HL-60/S4 (cell line): ENCODE data around the gene PELI3.
"Not testable (repeated sequence)": the region's sequence is repeated elsewhere in the genome, so short reads cannot be mapped to it uniquely, and the experiment has no call there.

Experiments
- in situ Hi-C: fragments of 300-500 bp; cut with MboI; formaldehyde crosslinking; loops from 2 replicates; pipeline ENCODE4 v1.14.3; 2022; ENCODE audit warnings: low sequenced_read_pairs

PELI3 gene, protein sequence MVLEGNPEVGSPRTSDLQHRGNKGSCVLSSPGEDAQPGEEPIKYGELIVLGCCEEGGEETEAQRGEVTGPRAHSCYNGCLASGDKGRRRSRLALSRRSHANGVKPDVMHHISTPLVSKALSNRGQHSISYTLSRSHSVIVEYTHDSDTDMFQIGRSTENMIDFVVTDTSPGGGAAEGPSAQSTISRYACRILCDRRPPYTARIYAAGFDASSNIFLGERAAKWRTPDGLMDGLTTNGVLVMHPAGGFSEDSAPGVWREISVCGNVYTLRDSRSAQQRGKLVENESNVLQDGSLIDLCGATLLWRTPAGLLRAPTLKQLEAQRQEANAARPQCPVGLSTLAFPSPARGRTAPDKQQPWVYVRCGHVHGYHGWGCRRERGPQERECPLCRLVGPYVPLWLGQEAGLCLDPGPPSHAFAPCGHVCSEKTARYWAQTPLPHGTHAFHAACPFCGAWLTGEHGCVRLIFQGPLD

DNA sequence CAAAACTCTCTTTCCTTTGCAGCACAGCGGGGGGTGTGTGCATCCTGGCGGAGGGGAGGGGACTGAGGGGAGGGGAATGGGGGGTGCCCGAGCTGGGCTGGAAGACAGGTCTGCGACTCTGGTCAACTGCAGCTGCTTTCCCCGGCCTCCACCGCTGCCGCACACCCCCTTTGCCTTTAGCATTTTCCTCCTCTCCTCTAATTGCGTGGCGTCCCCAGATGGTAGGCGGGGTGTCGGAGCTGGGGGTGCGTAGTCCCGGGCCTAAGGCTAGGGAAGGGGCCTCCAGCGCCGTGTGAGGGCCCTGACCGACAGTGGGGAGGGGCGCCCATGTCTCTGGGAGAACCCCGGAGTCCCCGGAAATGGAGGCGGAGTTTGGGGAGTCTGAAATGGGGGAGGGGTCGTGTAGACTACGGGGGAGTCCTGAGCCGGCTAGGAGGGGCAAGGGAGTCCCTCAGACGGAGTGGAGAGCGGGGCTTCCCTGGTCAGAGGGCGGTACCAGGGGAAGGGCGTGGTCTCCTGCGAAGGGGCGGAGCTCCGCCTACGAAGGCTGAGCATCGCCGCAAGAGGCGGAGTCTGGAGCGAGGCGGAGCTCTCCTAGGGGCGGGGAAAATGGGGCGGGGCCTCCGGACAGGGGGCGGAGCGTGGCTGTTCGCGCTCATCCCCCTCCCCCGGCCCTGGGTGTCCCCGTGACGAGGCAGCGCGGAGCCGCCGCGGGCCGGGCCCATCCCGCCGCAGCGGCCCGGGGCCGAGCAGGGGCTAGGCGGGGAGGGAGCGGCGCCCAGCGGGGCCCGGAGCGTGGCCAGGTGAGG is at the start of gene PELI3:
Gene PELI3, plus strand, starts transcription at position 681 of the 809 bp plus-strand sequence. CDS start 1,224 bp downstream, outside the sequence.
- in situ Hi-C loops, result no loop called here

DNA sequence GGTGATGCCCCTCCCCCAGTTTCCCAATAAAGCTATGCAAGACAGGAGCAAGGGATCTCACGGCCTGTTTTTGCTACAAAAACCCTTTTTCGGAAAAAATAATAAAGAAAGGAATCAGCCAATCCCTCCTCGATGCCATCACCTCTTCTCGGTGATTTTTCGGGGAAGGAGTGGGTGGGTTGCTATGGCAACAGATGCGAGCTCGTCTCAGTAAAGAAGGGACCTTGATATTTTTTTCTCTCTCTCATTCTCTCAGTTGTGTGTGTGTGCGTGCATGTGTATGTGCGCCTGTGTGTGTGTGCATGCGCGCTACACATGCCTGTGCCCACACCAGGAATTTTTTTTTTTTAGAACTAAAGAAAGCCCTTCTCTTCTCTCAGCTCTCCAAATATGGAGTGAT is 49.7 kb upstream of the PELI3 start:
- in situ Hi-C loops, result no loop called here

DNA sequence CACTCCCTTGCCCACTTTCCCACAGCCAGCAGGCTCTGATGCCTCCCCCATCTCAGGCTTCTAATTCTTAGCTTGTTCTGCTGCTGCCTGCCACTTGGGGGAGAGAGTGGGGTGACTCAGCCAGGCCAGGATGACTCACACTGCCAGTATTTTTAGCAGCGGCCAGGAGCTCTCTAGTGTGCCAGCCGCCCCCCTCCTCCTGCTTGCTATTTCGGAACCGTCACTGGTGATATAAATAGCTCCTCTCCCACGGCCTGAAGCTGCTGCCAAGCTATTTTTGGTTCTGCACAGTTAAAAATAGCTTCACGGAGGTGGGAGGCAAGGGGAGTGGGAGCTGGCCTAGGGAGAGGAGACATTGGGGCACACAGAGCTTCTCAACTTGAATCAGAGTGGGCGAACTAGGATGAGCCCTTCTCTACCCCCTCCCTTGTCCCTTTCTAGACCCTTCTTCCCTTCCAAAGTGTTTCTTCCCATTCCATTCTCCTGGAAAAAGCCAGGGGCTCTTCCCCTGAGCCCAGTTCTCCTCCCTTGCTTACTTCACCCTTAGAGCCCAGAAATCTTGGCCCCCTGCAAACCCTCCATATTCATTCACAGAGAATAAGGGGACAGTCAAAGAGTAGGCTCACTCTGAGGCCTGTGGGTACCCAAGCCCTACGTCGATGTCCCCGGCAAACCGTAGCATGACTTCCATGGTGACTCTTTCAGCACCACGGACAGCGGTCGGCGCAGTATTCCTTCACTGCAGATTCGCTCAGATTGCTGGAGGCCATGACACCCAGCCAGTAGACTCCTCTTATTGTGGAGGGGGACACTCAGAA is 48.3 kb upstream of the PELI3 start:
- in situ Hi-C loops, result no loop called here

DNA sequence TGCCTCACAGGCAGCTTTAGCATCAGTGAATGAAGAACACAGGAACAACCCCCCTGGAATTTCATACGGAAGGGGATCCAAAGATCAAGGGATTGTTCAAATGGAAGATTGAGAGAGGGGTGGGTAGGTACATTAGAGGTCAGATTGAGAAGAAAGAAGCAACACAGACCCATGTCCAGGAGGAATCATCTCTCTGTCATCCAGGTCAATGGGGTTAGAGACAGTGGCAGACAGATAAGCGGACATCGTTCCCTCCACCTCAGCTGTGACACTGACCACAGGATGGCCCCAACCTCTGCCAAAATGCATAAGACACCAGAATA is 47.8 kb upstream of the PELI3 start:
- in situ Hi-C loops, result no loop called here

DNA sequence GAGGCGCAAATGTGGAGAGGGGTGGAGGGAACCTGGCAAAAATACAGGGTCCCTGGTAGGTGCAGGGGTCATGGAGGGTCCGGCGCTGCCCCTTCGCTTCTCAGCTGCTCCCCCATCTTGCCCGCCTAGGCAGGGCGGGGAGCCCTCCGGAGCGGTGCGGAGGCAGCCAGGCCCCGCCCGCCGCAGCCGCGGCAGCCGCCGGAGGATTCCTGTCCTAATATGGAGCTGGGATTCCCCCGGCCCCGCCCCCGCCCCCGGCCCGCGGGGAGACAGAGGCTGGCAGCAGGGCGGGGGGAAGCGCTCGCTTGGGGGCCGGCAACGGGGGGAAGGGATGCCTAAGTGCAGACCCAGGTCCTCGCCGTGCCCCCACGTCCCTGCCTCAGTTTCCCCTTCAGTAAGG is 46.9 kb upstream of the PELI3 start:
- in situ Hi-C loops, result no loop called here

DNA sequence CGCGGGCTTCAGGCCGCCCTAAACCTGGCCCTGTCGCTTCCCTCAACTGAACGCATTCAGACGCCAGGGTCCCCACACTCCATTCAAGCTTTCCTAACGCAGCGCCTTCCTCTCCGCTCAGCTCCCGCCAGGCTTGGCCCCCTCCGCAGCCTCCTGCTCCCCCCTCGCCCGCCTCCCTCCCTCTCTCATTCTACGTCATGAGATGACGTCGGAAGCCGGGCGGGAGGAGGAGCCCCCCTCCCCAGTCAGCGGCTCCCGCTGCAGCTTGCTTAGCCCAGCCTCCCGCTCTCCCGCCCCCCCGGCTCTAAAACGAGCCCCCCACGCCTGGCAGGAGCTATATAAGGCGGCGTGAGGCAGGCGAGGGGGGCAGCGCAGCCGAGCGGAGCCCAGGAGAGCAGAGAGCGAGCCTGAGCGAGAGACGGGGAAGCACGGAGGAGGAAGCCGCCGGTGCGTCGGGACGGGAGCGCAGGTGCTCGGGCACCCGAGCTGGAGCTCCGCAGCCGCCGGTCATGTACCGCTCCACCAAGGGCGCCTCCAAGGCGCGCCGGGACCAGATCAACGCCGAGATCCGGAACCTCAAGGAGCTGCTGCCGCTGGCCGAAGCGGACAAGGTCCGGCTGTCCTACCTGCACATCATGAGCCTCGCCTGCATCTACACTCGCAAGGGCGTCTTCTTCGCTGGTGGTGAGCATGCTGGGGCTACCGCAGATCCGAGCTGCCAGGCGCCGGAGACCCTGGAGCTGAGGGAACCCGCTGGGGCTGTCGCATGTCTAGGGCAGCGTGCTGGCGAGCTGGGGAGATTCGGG is 45.8 kb upstream of the PELI3 start, which contains the start of gene NPAS4:
Gene NPAS4, plus strand, starts transcription at position 365 of the 806 bp plus-strand sequence. Its CDS starts 145 bp downstream, at position 510.
- in situ Hi-C loops, result no loop called here

DNA sequence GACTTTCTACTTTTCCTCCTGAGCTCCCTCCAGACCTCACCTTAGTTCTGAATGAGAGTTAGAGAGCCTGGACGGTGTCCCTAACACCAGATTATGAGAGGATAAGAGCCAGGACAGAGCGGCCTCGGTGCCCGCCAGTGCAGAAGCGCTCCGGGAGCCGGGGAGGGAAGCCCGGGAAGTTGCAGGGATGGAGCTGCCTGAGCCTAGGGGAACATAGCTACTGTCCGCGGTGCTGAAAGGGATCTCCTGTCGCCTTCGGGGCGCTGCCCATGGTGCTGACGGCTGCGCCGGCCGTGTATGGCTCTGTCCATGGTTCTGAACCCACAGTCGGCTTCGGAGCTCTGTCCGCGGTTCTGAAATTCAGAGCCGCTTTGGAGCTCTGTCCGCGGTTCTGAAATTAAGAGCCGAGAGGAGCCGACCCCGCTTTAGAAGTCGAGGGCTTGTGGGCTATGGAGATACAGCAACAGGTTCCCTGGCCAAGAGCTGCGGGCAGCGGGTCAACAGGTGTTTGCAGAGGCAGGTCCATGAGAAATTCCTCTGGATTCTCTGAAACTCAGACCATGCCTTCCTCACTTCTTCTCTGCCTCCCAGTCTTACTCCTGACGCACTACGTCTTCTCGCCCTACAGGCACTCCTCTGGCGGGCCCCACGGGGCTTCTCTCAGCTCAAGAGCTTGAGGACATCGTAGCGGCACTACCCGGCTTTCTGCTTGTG is 45.1 kb upstream of the PELI3 start:
- in situ Hi-C loops, result no loop called here

DNA sequence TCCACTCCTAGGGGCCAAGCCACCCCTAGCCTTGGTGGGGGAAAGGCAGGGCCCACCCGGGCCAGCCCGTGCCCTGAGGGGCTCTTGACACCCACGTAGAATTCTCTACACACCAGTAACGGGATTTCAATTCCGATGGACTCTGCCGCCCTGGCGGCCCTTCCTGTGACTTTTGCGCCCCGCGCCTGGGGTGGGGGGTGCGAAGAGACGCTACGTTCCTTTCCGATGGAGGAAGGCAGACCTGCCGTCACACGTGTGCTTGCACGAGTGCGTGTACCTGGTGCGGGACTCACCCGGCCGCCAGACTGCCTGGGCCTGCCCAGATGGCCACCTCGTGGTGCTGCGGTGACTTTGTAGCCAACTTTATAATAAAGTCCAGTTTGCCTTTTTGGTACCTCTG is 40.4 kb upstream of the PELI3 start:
- in situ Hi-C loops, result no loop called here

DNA sequence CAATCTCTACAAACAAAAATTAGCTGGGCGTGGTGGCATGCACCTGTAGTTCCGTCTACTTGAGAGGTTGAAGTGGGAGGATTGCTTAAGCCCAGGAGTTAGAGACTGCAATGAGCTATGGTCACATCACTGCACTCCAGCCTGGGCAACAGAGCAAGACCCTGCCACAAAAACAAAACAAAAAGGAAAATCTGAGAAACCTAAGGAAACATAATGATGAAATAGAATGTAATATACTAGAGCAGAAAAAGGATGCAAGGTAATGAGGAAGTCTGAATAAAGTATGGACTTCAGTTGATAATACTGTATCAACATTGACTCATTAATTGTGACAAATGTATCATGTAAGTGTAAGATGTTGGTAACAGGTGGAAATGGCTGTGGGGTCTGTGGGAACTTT is 37.8 kb upstream of the PELI3 start:
- in situ Hi-C loops, result no loop called here

DNA sequence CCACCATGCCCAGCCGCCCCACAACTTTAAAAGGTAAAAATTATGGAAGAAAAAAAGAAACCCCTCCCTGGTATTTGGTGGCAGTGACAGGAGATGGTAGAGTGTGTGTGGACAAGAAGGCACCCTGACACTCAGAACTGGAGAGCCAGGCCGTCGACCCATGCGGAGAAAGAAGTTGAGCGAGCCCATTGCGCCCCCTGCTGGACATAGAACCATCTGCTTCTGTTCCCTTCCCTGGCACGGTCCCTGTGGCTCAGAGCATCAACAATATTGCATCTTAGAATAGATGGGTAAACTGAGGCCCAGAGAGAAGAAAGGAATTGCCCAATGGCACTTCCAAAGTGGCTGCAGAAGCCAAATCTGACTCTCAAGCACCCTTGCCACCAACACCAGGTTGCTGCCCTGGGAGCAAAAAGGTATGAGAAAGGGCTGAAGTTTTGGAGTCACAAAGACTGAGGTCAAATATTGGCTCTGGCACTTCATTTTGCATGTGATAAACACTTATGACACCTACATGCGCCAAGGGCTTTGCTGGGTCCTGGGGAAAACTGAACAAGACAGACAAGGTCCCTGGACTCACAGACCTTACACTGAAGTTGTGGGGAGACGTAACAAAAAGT is 36.6 kb upstream of the PELI3 start:
- in situ Hi-C loops, result no loop called here

DNA sequence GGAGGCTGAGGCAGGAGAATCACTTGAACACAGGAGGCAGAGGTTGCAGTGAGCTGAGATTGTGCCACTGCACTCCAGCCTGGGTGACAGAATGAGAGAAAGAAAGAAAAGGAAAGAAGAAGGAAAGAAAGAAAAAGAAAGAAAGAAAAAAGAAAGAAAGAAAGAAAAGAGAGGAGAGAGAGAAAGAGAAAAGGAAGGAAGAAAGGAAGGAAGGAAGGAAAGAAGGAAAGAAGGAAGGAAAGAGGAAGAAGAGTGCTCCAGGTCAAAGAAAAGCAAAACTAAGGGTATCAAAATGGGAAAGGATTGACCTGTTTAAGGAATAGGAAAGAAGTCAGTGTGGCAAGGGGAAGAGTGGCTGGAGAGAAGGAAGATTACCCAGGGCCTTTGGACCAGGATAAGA is 35.4 kb upstream of the PELI3 start:
- in situ Hi-C loops, result not testable (repeated sequence)

DNA sequence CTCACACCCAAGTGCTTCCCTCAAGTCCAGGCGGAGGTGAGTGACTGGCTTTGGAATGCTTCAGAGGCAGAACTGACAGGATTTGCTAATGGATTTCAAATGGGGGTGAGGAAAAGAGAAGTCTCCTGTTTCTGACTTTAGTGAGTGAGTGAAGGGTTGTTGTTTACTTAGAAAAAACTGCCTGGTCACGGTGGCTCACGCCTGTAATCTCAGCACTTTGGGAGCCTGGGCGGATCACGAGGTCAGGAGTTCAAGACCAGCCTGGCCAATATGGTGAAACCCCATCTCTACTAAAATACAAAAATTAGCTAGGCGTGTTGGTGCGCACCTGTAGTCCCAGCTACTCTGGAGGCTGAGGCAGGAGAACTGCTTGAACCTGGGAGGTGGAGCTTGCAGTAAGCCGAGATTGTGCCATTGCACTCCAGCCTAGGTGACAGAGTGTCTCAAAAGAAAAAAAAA is 34.8 kb upstream of the PELI3 start:
- in situ Hi-C loops, result not testable (repeated sequence)

DNA sequence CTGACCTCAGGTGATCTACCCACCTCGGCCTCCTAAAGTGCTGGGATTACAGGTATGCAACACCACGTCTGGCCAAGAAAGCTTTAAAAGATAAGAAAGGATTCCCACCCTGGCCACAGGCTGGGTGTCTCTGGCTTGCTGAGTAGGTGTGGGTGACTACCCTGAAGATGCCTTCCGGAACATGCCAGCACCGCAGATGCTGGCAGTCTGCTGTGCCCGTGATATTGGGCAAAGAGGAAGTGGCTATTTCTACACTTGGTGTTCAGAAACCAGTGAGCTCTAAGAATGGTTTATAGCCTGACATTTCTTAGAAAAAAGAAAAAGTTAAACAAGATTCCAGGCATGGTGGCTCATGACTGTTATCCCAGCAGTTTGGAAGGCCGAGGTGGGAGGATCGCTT is 34.1 kb upstream of the PELI3 start:
- in situ Hi-C loops, result no loop called here

DNA sequence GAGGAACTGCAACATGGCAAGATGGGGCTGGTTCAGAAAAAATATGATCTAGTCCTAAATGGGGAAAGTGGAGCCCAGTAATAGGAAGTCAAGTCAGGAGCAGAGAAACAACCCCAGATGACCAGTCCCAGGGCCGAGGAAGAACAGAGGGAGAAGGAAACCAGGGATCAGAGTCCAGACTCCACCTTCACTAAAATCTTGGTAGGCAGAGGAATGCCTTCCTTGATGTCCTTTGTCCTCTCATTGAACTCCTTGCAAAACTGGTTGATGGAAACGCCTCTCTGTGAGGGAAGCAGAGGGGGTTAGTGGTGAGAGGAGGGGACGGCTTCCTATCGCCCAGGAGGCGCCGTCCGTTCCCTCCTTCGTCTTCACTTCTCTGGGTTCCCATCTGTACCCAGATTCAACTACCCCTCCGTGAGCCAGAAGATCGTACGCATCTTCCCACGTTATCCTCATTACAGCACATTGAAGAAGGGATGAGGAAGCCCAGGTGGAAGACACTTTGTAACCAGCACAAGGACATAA is 28.7 kb upstream of the PELI3 start:
- in situ Hi-C loops, result no loop called here

DNA sequence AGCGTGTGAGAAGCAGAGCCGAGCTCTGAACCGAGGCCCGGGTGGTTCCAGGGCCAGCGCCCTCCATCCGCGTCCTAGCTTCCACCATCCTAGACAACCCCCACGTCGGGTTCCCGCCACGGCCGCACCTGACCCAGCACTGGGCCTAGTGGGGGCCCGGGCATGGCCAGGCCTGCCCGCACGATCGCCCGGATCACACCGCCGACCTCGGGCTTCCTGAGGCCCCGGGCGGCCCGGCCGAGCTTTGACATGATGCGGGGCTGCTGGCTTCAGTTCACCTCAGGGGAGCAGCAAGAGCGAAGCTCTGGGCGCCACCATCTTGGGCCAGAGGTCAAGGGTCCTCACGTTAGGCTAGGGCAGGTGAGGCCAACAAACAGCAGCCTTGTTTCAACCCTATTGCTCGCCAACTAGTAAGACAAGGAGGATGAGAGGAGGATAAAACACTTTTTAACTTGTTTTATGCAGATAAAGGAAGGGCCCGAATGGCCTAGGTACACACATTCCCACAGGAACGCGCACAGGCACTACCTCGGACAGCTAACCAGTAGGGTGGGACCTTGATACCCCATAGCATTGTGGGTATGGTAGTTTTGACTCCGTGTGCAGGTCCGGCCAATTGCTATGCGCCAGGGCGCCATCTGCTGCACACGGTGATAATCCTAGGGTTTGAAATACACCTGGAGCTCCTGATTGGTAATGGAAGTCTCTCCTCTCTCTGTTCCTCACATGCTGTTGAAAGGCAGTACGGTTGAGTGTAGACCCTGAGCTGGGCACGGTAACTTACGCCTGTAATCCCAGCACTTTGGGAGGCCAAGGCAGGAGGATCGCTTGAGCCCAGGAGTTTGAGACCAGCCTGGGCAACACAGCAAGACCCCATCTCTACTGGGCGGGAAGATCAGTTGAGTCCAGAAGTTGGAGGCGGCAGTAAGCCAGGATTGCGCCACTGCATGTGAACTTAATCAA is 27.9 kb upstream of the PELI3 start, which contains the start of gene MRPL11:
Gene MRPL11, minus strand, starts transcription at position 345 of the 963 bp plus-strand sequence. Its CDS starts 94 bp downstream, at position 251.
- in situ Hi-C loops, result no loop called here

DNA sequence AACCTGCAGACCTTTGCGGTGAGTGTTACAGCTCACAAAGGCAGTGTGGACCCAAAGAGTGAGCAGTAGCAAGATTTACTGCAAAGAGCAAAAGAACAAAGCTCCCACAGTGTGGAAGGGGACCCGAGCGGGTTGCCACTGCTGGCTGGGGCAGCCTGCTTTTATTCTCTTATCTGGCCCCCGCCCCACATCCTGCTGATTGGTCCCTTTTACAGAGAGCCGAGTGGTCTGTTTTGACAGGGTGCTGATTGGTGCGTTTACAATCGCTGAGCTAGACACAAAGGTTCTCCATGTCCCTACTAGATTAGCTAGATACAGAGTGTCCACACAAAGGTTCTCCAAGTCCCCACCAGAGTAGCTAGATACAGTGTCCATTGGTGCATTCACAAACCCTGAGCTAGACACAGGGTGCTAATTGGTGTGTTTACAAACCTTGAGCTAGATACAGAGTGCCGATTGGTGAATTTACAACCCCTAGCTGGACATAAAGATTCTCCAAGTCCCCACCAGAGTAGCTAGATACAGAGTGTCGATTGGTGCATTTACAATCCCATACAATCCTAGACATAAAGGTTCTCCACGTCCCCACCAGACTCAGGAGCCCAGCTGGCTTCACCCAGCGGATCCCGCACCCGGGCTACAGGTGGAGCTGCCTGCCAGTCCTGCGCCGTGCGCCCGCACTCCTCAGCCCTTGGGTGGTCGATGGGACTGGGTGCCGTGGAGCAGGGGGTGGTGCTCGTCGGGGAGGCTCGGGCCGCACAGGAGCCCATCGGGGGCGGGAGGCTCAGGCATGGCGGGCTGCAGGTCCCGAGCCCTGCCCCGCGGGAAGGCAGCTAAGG is 26.4 kb upstream of the PELI3 start:
- in situ Hi-C loops, result not testable (repeated sequence)

DNA sequence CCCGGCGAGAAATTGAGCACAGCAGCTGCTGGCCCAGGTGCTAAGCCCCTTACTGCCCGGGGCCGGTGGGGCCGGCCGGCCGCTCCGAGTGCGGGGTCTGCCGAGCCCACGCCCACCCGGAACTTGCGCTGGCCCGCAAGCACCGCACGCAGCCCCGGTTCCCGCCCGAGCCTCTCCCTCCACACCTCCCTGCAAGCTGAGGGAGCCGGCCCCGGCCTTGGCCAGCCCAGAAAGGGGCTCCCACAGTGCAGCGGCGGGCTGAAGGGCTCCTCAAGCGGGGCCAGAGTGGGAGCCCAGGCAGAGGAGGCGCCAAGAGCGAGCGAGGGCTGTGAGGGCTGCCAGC is 25.8 kb upstream of the PELI3 start:
- in situ Hi-C loops, result not testable (repeated sequence)
